Activated B cell treated with CpG ODN at 0.5 μM for 24 hours (primary cell): Measurements from ENCODE around the gene PAQR6. TPM values are rescaled to one million over a fixed set of nuclear protein-coding genes. Genes with fewer than 3 reads are reported as not detected.
"Not testable (repeated sequence)": the region's sequence is repeated elsewhere in the genome, so short reads cannot be mapped to it uniquely, and the experiment has no call there.

Experiments used
- ATAC-seq: fragments of 200-7000 bp; cut with Tn5 transposase; one replicate; pipeline ENCODE4 v1.10.0; 2021; ENCODE audit warnings: low read depth, mild to moderate bottlenecking, moderate library complexity
- CTCF ChIA-PET: fragments of 350-600 bp; sonication (Branson Sonifier 250); formaldehyde crosslinking; loops from one replicate; lab custom pipeline; 2021; ENCODE audit warnings: antibody characterized with exemption; lab: Charles Lee
- POLR2A ChIA-PET: fragments of 350-600 bp; sonication (Branson Sonifier 250); formaldehyde crosslinking; loops from one replicate; lab custom pipeline; 2021; ENCODE audit warnings: antibody characterized with exemption; lab: Charles Lee
- DNase-seq: peaks from one replicate; pipeline ENCODE4 v3.0.0; 2022
- H3K27ac Mint-ChIP-seq: one replicate; pipeline ENCODE4 v1.8.0; 2020; ENCODE audit warnings: mixed read lengths
- H3K27me3 Mint-ChIP-seq: one replicate; pipeline ENCODE4 v1.8.0; 2021; ENCODE audit warnings: mixed read lengths
- H3K36me3 Mint-ChIP-seq: one replicate; pipeline ENCODE4 v1.8.0; 2021; ENCODE audit warnings: low read depth, mixed read lengths
- H3K4me1 Mint-ChIP-seq: one replicate; pipeline ENCODE4 v1.8.0; 2021; ENCODE audit warnings: mixed read lengths
- H3K4me3 Mint-ChIP-seq: one replicate; pipeline ENCODE4 v1.8.0; 2020; ENCODE audit warnings: mild to moderate bottlenecking, mixed read lengths
- H3K9me3 Mint-ChIP-seq: one replicate; pipeline ENCODE4 v1.8.0; 2020; ENCODE audit warnings: mixed read lengths
- CTCF ChIP-seq: fragments of 200-600 bp; IDR thresholded peaks from one replicate; pipeline ENCODE4 v1.8.0; 2022; ENCODE audit warnings: antibody characterized with exemption, mild to moderate bottlenecking
- intact Hi-C: fragments of 100-400 bp; cut with micrococcal nuclease; formaldehyde crosslinking; loops from one replicate; pipeline ENCODE4 v1.15.1; 2024
- total RNA-seq: library from RNA; stranded (reverse); gene quantifications from 2 replicates; pipeline ENCODE4 v1.2.3, GENCODE V29; 2022

PAQR6 gene
- total RNA-seq, 1 donor from 2014 or later = 1.6 TPM

GRCh38 chr1:156225677-156226014, 22.2 kb downstream of the PAQR6 start:
- DNase-seq (no peak), ATAC-seq (no peak)
- intact Hi-C loops = loop anchor here (1.0 to 5.0 kb wide), 5 partner anchors 33 to 135 kb away; partner anchors contain the start of gene SLC25A44
- Mint-ChIP-seq H3K9me3 (no peaks in the 10 kb centered on the region), H3K36me3 (peaks cover 63% of the 10 kb centered on the region), H3K27ac (no peak overlapping the region), H3K4me1 (peaks cover 4% of the 10 kb centered on the region), H3K27me3 (no peaks in the 10 kb centered on the region), H3K4me3 (no peak overlapping the region)
- ChIA-PET POLR2A (interaction anchor here (0.6 to 7.7 kb wide), 8 partner anchors 13 to 130 kb away, joined by 3 to 53 read pairs (median 4); partner anchors contain the start of genes PMF1 and SLC25A44), CTCF (interaction anchor here (0.6 to 8.6 kb wide), 18 partner anchors 10 to 135 kb away, joined by 3 to 215 read pairs (median 6); partner anchors contain the start of genes PMF1, SEMA4A, SLC25A44 and SMG5)
- TF ChIP-seq CTCF = no peak

- intact Hi-C loops = no loop called here
- TF ChIP-seq CTCF = no peak
- no peak overlapping the region for H3K4me3 Mint-ChIP-seq
- no peak for ATAC-seq
- POLR2A ChIA-PET = interaction anchor here (0.5 to 1.1 kb wide), 2 partner anchors 73 to 82 kb away, joined by 3 to 6 read pairs; no protein-coding TSS in a partner anchor
- CTCF ChIA-PET = interaction anchor here (1.6 kb wide), 1 partner anchor 76 kb away, joined by 4 read pairs; no protein-coding TSS in a partner anchor
- H3K27ac Mint-ChIP-seq = no peak overlapping the region
- no peaks in the 10 kb centered on the region for H3K9me3 Mint-ChIP-seq
- no peaks in the 10 kb centered on the region for H3K27me3 Mint-ChIP-seq
- no peak for DNase-seq
- H3K36me3 Mint-ChIP-seq = peaks cover 66% of the 10 kb centered on the region
- peaks cover 15% of the 10 kb centered on the region for H3K4me1 Mint-ChIP-seq
These were observed 25.7 kb downstream of the PAQR6 start for GRCh38 chr1:156221986-156222692.

GRCh38 chr1:156220226-156220625, 27.6 kb downstream of the PAQR6 start:
- Mint-ChIP-seq H3K36me3 (peaks cover 60% of the 10 kb centered on the region), H3K4me3 (no peak overlapping the region), H3K4me1 (peaks cover 11% of the 10 kb centered on the region), H3K27ac (no peak overlapping the region), H3K27me3 (no peaks in the 10 kb centered on the region), H3K9me3 (no peaks in the 10 kb centered on the region)
- intact Hi-C loops = no loop called here
- DNase-seq (no peak), ATAC-seq (no peak)
- CTCF ChIA-PET = interaction anchor here (1.0 to 1.6 kb wide), 2 partner anchors 12 to 71 kb away, joined by 3 to 4 read pairs; no protein-coding TSS in a partner anchor
- TF ChIP-seq CTCF = no peak
- POLR2A ChIA-PET = interaction anchor here (1.1 kb wide), 1 partner anchor 10 kb away, joined by 5 read pairs; no protein-coding TSS in a partner anchor

GRCh38 chr1:156217871-156218270, 30.0 kb downstream of the PAQR6 start:
- Mint-ChIP-seq H3K27me3 (no peaks in the 10 kb centered on the region), H3K27ac (peak overlapping the region; percentile 61), H3K9me3 (no peaks in the 10 kb centered on the region), H3K36me3 (peaks cover 54% of the 10 kb centered on the region), H3K4me3 (no peak overlapping the region), H3K4me1 (peaks cover 25% of the 10 kb centered on the region)
- DNase-seq (no peak), ATAC-seq (no peak)
- ChIA-PET POLR2A (interaction anchor here (0.6 to 1.4 kb wide), 5 partner anchors 14 to 70 kb away, joined by 3 to 6 read pairs (median 4); partner anchors contain the start of gene SLC25A44), CTCF (interaction anchor here (1.1 kb wide), 1 partner anchor 76 kb away, joined by 3 read pairs; no protein-coding TSS in a partner anchor)
- intact Hi-C loops = no loop called here
- no peak for TF ChIP-seq CTCF

- CTCF ChIA-PET, POLR2A ChIA-PET, H3K27me3 Mint-ChIP-seq, H3K9me3 Mint-ChIP-seq, H3K27ac Mint-ChIP-seq, H3K4me3 Mint-ChIP-seq, intact Hi-C loops, ATAC-seq, DNase-seq: not testable (repeated sequence)
- Mint-ChIP-seq H3K36me3 (peaks cover 46% of the 10 kb centered on the region), H3K4me1 (peaks cover 35% of the 10 kb centered on the region)
These were observed 31.3 kb downstream of the PAQR6 start for GRCh38 chr1:156216361-156217086.
